OCI-LY1 (cell line): Measurements from ENCODE around the gene PIGX.

Experiments
- H2AFZ ChIP-seq: fragments of 200-600 bp; sonication (generic), shearing (Covaris generic); 2 replicates; pipeline ENCODE4 v1.6.0; 2014; ENCODE audit warnings: antibody characterized with exemption, mild to moderate bottlenecking, low read length
- H3F3A ChIP-seq: fragments of 200-600 bp; sonication (generic), shearing (Covaris generic); 2 replicates; pipeline ENCODE4 v1.6.0; 2014; ENCODE audit warnings: mild to moderate bottlenecking, antibody characterized with exemption, low read length, moderate library complexity; ENCODE audit not compliant: insufficient read depth
- H3K27ac ChIP-seq: fragments of 200-600 bp; sonication (generic); 2 replicates; pipeline ENCODE4 v1.5.1; 2014; ENCODE audit warnings: low read length, mixed run types, mild to moderate bottlenecking, low read depth; ENCODE audit not compliant: poor library complexity, severe bottlenecking
- H3K27me3 ChIP-seq: fragments of 200-600 bp; sonication (generic); 2 replicates; pipeline ENCODE4 v1.6.0; 2014; ENCODE audit warnings: antibody characterized with exemption, mild to moderate bottlenecking, low read length, moderate library complexity; ENCODE audit not compliant: insufficient read depth
- H3K36me3 ChIP-seq: fragments of 200-600 bp; sonication (generic); 2 replicates; pipeline ENCODE4 v1.6.1; 2014; ENCODE audit warnings: mild to moderate bottlenecking, antibody characterized with exemption, low read length, moderate library complexity, mixed read lengths; ENCODE audit not compliant: insufficient read depth
- H3K4me1 ChIP-seq: fragments of 200-600 bp; sonication (generic); 2 replicates; pipeline ENCODE4 v1.5.1; 2014; ENCODE audit warnings: mild to moderate bottlenecking, low read length, moderate library complexity; ENCODE audit not compliant: insufficient read depth, severe bottlenecking
- H3K4me2 ChIP-seq: fragments of 200-600 bp; sonication (generic), shearing (Covaris generic); 2 replicates; pipeline ENCODE4 v1.6.1; 2014; ENCODE audit warnings: low read length
- H3K4me3 ChIP-seq: fragments of 200-600 bp; sonication (generic); 2 replicates; pipeline ENCODE4 v1.5.1; 2014; ENCODE audit warnings: low read length, low read depth, mild to moderate bottlenecking, mixed read lengths; ENCODE audit not compliant: poor library complexity, severe bottlenecking
- H3K79me2 ChIP-seq: fragments of 200-600 bp; shearing (Covaris generic); 2 replicates; pipeline ENCODE4 v1.6.1; 2016; ENCODE audit warnings: mixed run types, low read length, mixed read lengths; ENCODE audit not compliant: insufficient read depth
- H3K9ac ChIP-seq: fragments of 200-600 bp; sonication (generic), shearing (Covaris generic); 2 replicates; pipeline ENCODE4 v1.6.1; 2014; ENCODE audit warnings: mild to moderate bottlenecking, low read length, mixed read lengths
- H3K9me2 ChIP-seq: fragments of 200-600 bp; sonication (generic), shearing (Covaris generic); 2 replicates; pipeline ENCODE4 v1.6.1; 2014; ENCODE audit warnings: low read depth, mild to moderate bottlenecking, low read length, mixed read lengths
- H3K9me3 ChIP-seq: fragments of 200-600 bp; shearing (Covaris generic); 2 replicates; pipeline ENCODE4 v1.6.1; 2014; ENCODE audit warnings: low read length, mixed read lengths
- H4K20me1 ChIP-seq: fragments of 200-600 bp; sonication (generic), shearing (Covaris generic); 2 replicates; pipeline ENCODE4 v1.6.0; 2016; ENCODE audit warnings: mild to moderate bottlenecking, low read length; ENCODE audit not compliant: insufficient read depth
- CTCF ChIP-seq: fragments of 200-600 bp; sonication (generic), shearing (Covaris generic); IDR thresholded peaks from 2 replicates; pipeline ENCODE4 v1.5.1; 2017; ENCODE audit warnings: mild to moderate bottlenecking, antibody characterized with exemption, low read length, moderate library complexity, mixed read lengths
- EZH2 ChIP-seq: fragments of 200-600 bp; sonication (generic), shearing (Covaris generic); IDR thresholded peaks from 2 replicates; pipeline ENCODE4 v1.8.0; 2017; ENCODE audit warnings: borderline replicate concordance, mixed run types, mild to moderate bottlenecking, antibody characterized with exemption, low read length, moderate library complexity, mixed read lengths

PIGX gene

DNA sequence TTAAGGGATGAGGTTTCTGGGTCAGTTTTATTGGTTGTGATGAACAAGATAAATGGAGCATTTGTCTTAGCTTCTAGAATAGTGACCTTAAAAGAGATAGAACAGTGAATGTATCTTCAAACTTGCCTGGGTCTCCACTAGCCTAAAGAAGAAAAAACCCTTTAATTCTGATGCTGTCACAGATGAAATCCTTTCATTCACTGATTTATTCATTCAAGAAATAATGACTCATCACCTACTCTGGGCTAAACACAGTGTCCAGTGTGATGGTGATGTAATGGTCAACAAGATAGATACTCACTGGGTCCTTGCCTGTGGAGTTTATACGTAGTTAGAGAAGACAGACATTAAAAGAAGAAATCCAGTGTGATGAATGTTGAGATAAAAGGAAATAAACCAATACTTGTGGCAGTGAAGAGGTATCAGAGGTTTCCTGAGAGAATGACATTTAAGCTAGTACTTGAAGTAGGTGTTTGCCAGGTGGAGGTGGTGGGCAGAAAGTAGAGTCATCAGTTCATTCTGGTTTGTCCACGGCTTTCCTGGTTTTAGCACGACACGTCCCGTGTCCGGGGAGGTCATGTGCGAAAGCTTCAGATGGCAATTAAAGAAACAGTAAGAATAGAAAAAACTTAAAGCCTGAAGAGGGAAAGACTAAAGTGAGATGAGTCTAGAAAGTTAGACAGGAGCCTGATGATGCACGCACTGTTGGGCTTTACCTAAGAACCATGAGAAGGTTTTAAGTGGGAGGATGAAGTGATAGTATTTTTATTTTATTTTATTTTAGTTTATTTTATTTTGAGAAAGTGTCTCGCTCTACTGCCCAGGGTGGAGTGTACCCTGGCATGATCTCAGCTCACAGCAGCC, 45.9 kb downstream of the PIGX start:
- Histone ChIP-seq H3K79me2 (peaks cover 77% of the 10 kb centered on the region), H3F3A (no peaks in the 10 kb centered on the region)

GRCh38 chr3:196763179-196763578, 51.0 kb downstream of the PIGX start:
- Histone ChIP-seq H3K27ac (no peak overlapping the region), H3K9me3 (peaks cover 6% of the 10 kb centered on the region), H3K4me1 (no peaks in the 10 kb centered on the region), H3K4me3 (no peak overlapping the region), H3F3A (no peaks in the 10 kb centered on the region), H3K36me3 (peaks cover 38% of the 10 kb centered on the region), H2AFZ (no peak overlapping the region), H3K4me2 (no peak overlapping the region), H3K9me2 (no peaks in the 10 kb centered on the region), H3K79me2 (peaks cover 73% of the 10 kb centered on the region), H3K27me3 (no peaks in the 10 kb centered on the region), H3K9ac (no peak overlapping the region), H4K20me1 (no peaks in the 10 kb centered on the region)
- TF ChIP-seq CTCF (no peak), EZH2 (no peak)

More for the DNA sequence above, 45.9 kb downstream of the PIGX start:
- Histone ChIP-seq H3K36me3 (peaks cover 68% of the 10 kb centered on the region), H3K9me3 (peaks cover 47% of the 10 kb centered on the region), H3K9me2 (no peaks in the 10 kb centered on the region), H3K4me3 (no peak overlapping the region), H2AFZ (no peak overlapping the region), H4K20me1 (no peaks in the 10 kb centered on the region), H3K4me2 (no peak overlapping the region), H3K9ac (no peak overlapping the region), H3K4me1 (no peaks in the 10 kb centered on the region), H3K27me3 (no peaks in the 10 kb centered on the region), H3K27ac (no peak overlapping the region)
- TF ChIP-seq CTCF (no peak), EZH2 (no peak)

GRCh38 chr3:196765454-196765853, 53.3 kb downstream of the PIGX start:
- H3K27me3 ChIP-seq: no peaks in the 10 kb centered on the region
- H2AFZ ChIP-seq: no peak overlapping the region
- H3K4me3 ChIP-seq: no peak overlapping the region
- no peak overlapping the region for H3K4me2 ChIP-seq
- TF ChIP-seq CTCF: no peak
- no peak for TF ChIP-seq EZH2
- H3K36me3 ChIP-seq: peaks cover 37% of the 10 kb centered on the region
- H4K20me1 ChIP-seq: no peaks in the 10 kb centered on the region
- H3K79me2 ChIP-seq: peaks cover 71% of the 10 kb centered on the region
- no peaks in the 10 kb centered on the region for H3F3A ChIP-seq
- H3K9me2 ChIP-seq: no peaks in the 10 kb centered on the region
- no peak overlapping the region for H3K27ac ChIP-seq
- H3K4me1 ChIP-seq: no peaks in the 10 kb centered on the region
- no peak overlapping the region for H3K9ac ChIP-seq
- peaks cover 4% of the 10 kb centered on the region; the same call in 1 of the 2 replicates for H3K9me3 ChIP-seq
